GM19328 (cell line): ENCODE results near the gene LRRTM4.

ENCODE experiments used
- ATAC-seq: cut with Tn5 transposase; IDR thresholded peaks from one replicate; pipeline ENCODE4 v1.9.1; 2021; ENCODE audit warnings: mild to moderate bottlenecking, moderate library complexity; ENCODE audit not compliant: unreplicated experiment

The LRRTM4 gene

GRCh38 chr2:77521931-77522470 is at the start of gene LRRTM4:
LRRTM4 (minus strand) TSS chr2:77522376.
- no peak for ATAC-seq

GRCh38 chr2:77571545-77571944 is 49.4 kb upstream of the LRRTM4 start:
- ATAC-seq, result no peak

GRCh38 chr2:77567723-77568122 is 45.5 kb upstream of the LRRTM4 start:
- no peak for ATAC-seq

GRCh38 chr2:77566582-77566981 is 44.4 kb upstream of the LRRTM4 start:
- ATAC-seq, result no peak

- no peak for ATAC-seq
Measured at GRCh38 chr2:77566131-77566530, 44.0 kb upstream of the LRRTM4 start.

GRCh38 chr2:77552956-77553355 is 30.8 kb upstream of the LRRTM4 start:
- no peak for ATAC-seq

GRCh38 chr2:77538031-77538430 is 15.9 kb upstream of the LRRTM4 start:
- no peak for ATAC-seq

- no peak for ATAC-seq
Measured at GRCh38 chr2:77522888-77523287, 712 bp upstream of the LRRTM4 start.

GRCh38 chr2:77521548-77521891 is 656 bp downstream of the LRRTM4 start:
- no peak for ATAC-seq

- ATAC-seq, result no peak
Measured at GRCh38 chr2:77520641-77521547, 1.3 kb downstream of the LRRTM4 start.

GRCh38 chr2:77519888-77520506 is 2.2 kb downstream of the LRRTM4 start:
- ATAC-seq, result no peak

GRCh38 chr2:77519164-77519887 is 2.9 kb downstream of the LRRTM4 start:
- no peak for ATAC-seq

GRCh38 chr2:77518311-77518710 is 3.9 kb downstream of the LRRTM4 start:
- no peak for ATAC-seq

- no peak for ATAC-seq
Measured at GRCh38 chr2:77513191-77513590, 9.0 kb downstream of the LRRTM4 start.

- ATAC-seq, result no peak
Measured at GRCh38 chr2:77512507-77512906, 9.7 kb downstream of the LRRTM4 start.

- no peak for ATAC-seq
Measured at GRCh38 chr2:77508511-77508910, 13.7 kb downstream of the LRRTM4 start.

GRCh38 chr2:77507657-77508056 is 14.5 kb downstream of the LRRTM4 start:
- no peak for ATAC-seq

- ATAC-seq, result no peak
Measured at GRCh38 chr2:77488141-77488540, 34.0 kb downstream of the LRRTM4 start.

- ATAC-seq, result no peak
Measured at GRCh38 chr2:77487074-77487803, 34.9 kb downstream of the LRRTM4 start.

- no peak for ATAC-seq
Measured at GRCh38 chr2:77484026-77484425, 38.1 kb downstream of the LRRTM4 start.

- ATAC-seq, result no peak
Measured at GRCh38 chr2:77479895-77480294, 42.3 kb downstream of the LRRTM4 start.
